ENCODE results near the gene PDE8B.

DNA sequence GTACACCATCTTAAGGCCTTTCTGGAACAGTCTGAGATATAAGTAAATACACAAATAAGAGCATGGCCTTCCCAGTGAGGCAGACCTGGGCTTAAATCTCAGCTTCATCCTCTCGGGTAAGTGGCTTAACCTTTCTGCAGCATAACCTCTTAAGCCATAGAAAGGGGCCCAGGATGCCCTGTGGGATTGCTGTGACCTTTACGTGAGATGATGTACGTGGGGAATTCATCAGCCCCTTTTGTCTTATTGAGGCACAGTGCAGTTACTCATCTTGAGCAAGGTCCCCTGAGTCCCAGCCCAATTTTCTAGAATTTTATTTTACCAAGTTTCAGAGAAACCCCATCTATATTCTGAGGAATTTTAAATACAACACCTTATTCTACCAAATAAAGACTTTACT, 92.2 kb downstream of the PDE8B start:
- no peak for TF ChIP-seq GATA2 (IDR thresholded peaks at IDR 0.05; ENCODE audit: low read depth, low read length)
- TF ChIP-seq GATA3 (IDR thresholded peaks at IDR 0.05; ENCODE audit: low read depth, low read length) = no peak

Measured in SH-SY5Y (cell line).